NCI-H1694 treated with DMSO at 0.1 percent for 48 hours (cell line): ENCODE measurements around the gene LEAP2.
"Not testable (repeated sequence)": the region's sequence is repeated elsewhere in the genome, so short reads cannot be mapped to it uniquely, and the experiment has no call there.

Experiments used
- DNase-seq: peaks from one replicate; lab custom pipeline; 2025; lab: John Stamatoyannopoulos, UW

The LEAP2 gene

GRCh38 chr5:132840896-132841295 lies 32.6 kb upstream of the LEAP2 start:
- no peak for DNase-seq

- DNase-seq, result no peak
Observed at GRCh38 chr5:132841305-132841704, 32.2 kb upstream of the LEAP2 start.

GRCh38 chr5:132848270-132848669 lies 25.2 kb upstream of the LEAP2 start:
- DNase-seq, result no peak

DNA sequence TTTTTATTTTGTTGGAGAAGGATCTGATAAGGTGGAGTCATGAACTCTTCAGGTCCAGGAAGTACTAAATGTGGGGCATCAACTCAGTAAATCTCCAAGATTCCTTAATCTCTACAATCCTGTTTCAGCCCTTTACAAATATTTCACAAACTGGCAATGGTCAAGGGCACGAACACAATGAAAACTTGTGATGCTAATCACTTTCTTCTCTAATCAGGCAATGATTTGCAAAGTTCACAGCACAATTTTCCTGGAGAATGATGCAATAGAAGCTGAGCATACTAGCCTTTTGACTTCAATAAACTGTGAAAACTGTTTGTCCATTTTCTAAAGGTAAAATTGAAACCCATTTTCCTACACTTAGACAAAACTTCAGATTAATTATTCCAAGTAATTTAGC lies 24.1 kb upstream of the LEAP2 start:
- no peak for DNase-seq

GRCh38 chr5:132850066-132850465 lies 23.4 kb upstream of the LEAP2 start:
- no peak for DNase-seq

GRCh38 chr5:132853323-132853722 lies 20.1 kb upstream of the LEAP2 start:
- DNase-seq, result no peak

- DNase-seq, result no peak
Observed at GRCh38 chr5:132853790-132854189, 19.7 kb upstream of the LEAP2 start.

GRCh38 chr5:132854301-132854700 lies 19.2 kb upstream of the LEAP2 start:
- DNase-seq, result no peak

- DNase-seq, result not testable (repeated sequence)
Observed at GRCh38 chr5:132854992-132855391, 18.5 kb upstream of the LEAP2 start.

GRCh38 chr5:132856011-132856410 lies 17.5 kb upstream of the LEAP2 start:
- DNase-seq, result no peak

GRCh38 chr5:132859889-132860437 lies 13.5 kb upstream of the LEAP2 start:
- no peak for DNase-seq

DNA sequence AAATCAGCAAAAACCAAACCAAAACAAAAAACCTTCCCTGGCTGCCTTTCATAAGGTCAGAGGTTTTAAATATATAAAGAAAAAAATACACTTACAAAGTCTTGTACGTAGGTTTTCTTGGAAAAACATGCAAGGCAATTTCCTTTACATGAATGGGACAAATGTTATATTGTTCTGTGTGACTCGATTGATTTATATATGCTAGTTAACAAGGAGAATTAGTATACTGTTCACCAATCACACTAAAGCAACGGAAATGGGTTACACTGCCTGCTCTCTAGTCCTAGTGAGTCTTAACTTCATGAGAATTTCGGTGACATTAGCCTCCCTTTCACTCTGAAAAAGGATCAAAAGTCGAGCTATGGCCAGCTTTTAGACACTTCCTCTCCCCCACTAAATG lies 12.7 kb upstream of the LEAP2 start:
- no peak for DNase-seq

- DNase-seq, result no peak
Observed at GRCh38 chr5:132865668-132866341, 7.7 kb upstream of the LEAP2 start.

DNA sequence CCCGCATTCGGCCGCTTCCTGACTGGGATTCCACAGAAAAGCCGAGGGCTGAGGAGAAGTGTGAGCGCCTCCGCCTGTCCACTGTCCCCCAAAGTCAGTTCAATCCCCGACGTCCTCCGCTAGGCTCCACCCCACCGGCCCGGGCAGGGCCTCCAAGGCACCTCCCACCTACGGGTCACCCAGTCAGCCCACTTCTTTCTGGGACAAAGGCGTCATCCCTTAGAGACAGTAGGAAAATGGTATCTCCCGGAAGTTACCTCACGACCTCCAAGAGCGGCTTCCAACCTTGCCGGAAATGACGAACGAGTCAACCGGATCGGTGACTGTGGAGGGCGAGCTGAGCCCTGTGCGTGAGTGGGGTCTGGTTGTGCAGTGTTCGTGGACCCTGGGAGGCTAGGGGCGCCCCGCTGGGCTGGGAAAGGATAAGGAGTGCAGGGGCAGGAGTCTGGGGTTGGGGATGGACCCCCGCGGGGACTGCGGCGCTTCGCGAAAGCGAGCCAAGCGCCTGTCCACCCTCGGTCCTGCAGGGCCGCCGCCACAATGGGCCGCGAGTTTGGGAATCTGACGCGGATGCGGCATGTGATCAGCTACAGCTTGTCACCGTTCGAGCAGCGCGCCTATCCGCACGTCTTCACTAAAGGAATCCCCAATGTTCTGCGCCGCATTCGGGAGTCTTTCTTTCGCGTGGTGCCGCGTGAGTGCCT lies 7.0 kb upstream of the LEAP2 start, which contains the start of the genes GDF9 and UQCRQ:
GDF9 (minus strand) TSS at position 128 of the 704 bp plus-strand sequence. CDS start 1,936 bp downstream, outside the sequence.
UQCRQ (plus strand) TSS at position 301 of the 704 bp plus-strand sequence; CDS start at position 541, 240 bp downstream.
- DNase-seq, result peak; percentile 97

DNA sequence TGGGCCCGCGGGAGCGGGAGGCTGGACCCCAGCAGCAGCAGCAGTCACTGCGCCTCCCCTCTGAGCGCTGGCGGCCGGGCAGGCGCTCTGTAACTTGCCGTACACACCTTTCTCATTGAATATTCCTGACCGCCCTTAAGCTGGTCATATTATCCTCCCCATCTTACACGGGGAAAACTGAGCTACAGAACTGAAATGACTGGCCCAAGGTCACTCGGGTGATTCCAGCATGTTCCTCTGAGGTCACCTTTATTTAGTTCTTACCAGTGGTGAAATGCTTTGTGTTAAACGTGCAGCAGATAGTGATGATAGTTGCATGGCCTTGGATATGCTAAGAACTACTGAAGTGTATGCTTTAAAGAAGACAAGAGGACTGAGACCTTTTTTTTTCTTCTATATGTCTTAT lies 6.4 kb upstream of the LEAP2 start:
- DNase-seq, result no peak

GRCh38 chr5:132868754-132869153 lies 4.7 kb upstream of the LEAP2 start:
- DNase-seq, result no peak

GRCh38 chr5:132870801-132871200 lies 2.7 kb upstream of the LEAP2 start:
- DNase-seq, result no peak

GRCh38 chr5:132871459-132872284 lies 1.8 kb upstream of the LEAP2 start:
- no peak for DNase-seq

DNA sequence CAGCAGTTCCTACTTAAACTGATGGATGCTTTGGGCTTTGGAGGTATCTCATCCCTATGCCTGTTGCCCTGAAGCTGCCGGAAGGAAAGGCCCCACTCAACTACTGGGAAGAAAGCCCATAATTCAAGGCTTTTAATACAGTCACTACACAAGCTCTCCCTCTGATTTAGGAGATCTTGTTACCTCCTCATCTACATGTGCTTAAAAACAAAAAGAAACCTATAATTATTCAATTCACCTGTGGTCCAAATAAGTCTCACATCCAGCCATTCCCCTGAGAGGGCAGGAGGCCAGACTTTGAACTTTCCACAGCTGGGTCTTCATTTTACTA lies 715 bp upstream of the LEAP2 start:
- DNase-seq, result no peak

GRCh38 chr5:132873930-132874271 lies 433 bp downstream of the LEAP2 start:
- no peak for DNase-seq

GRCh38 chr5:132876020-132876759 lies 2.7 kb downstream of the LEAP2 start:
- no peak for DNase-seq

- DNase-seq, result no peak
Observed at GRCh38 chr5:132877466-132877865, 4.0 kb downstream of the LEAP2 start.
